ENCODE results near the gene ZNF335. TPM values are rescaled to one million over a fixed set of nuclear protein-coding genes. Genes with fewer than 3 reads are reported as not detected.

The ZNF335 gene, protein sequence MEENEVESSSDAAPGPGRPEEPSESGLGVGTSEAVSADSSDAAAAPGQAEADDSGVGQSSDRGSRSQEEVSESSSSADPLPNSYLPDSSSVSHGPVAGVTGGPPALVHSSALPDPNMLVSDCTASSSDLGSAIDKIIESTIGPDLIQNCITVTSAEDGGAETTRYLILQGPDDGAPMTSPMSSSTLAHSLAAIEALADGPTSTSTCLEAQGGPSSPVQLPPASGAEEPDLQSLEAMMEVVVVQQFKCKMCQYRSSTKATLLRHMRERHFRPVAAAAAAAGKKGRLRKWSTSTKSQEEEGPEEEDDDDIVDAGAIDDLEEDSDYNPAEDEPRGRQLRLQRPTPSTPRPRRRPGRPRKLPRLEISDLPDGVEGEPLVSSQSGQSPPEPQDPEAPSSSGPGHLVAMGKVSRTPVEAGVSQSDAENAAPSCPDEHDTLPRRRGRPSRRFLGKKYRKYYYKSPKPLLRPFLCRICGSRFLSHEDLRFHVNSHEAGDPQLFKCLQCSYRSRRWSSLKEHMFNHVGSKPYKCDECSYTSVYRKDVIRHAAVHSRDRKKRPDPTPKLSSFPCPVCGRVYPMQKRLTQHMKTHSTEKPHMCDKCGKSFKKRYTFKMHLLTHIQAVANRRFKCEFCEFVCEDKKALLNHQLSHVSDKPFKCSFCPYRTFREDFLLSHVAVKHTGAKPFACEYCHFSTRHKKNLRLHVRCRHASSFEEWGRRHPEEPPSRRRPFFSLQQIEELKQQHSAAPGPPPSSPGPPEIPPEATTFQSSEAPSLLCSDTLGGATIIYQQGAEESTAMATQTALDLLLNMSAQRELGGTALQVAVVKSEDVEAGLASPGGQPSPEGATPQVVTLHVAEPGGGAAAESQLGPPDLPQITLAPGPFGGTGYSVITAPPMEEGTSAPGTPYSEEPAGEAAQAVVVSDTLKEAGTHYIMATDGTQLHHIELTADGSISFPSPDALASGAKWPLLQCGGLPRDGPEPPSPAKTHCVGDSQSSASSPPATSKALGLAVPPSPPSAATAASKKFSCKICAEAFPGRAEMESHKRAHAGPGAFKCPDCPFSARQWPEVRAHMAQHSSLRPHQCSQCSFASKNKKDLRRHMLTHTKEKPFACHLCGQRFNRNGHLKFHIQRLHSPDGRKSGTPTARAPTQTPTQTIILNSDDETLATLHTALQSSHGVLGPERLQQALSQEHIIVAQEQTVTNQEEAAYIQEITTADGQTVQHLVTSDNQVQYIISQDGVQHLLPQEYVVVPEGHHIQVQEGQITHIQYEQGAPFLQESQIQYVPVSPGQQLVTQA (N-terminal part only)
- total RNA-seq: 10 to 100 TPM; 39.9 to 95.2 (median 53.8) TPM
- polyA plus RNA-seq: 10 to 100 TPM in 1 of 2 donors, 1 to 10 TPM in 1; 7.1 to 14.6 TPM
- total RNA-seq: 266 reads per million, percentile 95 among the genes with 10 or more reads in this experiment

DNA sequence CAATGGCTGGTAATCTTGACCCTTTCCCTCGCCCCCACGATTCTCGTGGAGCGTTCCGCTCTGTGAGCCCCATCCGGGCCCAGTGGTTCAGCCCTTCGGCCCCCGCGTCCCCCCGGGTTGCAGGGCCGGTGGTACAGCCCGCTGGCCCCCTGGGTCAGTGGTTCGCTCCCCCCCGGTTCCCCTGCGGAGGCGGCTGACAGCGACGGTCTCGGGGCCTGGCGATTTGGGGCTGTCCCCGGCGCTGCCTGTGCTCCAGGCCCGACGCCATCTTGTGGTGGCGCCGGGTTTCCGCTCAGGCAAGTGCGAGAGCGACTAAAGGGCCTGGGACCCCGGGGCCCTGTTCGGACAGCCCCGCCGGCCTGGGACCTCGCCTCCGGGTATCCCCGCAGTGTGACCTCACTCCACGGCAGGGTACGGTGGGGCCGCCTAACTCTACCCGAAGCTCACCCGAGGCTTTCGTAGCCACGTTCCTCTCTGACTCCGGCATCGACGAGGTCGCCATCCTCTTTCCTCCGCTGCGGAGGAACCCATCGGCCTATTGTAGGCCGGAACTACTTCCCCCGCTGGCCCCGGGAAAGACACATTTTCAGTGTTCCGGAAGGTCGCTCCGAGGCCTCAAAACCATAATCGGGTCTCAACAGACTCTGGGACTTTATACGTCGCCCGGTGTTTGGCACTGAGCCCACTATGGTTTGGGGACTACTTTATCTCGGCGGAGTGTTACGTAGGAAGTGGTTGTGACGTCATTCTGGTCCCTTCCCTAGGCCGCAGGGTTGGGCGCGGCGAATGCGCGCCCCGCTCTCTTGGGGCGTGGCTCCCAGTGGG is at the start of gene ZNF335:
Gene ZNF335 (minus strand): TSS at position 529 of the 825 bp plus-strand sequence. CDS start 793 bp downstream, outside the sequence.
- ChIA-PET CTCF (interaction anchor here (0.6 to 6.9 kb wide), 7 partner anchors 14 to 173 kb away, joined by 3 to 54 read pairs (median 4); partner anchors contain the start of gene PCIF1), POLR2A (interaction anchor here (0.7 to 9.4 kb wide), 16 partner anchors 14 to 178 kb away, joined by 3 to 174 read pairs (median 6); partner anchors contain the start of genes ACOT8, CTSA, NEURL2 and PCIF1)
- no peaks in the 10 kb centered on the region for H3K9me3 ChIP-seq (ENCODE audit: control insufficient read depth in 2 of 3, low read length in 3 of 3)
- H3K27ac ChIP-seq (ENCODE audit: low read depth, low read length): peak within 1 kb of the TSS; percentile 98
- peaks cover 0 to 14% (median 0%) of the 10 kb centered on the region in 5 donors for H3K27me3 Mint-ChIP-seq
- H3K4me3 ChIP-seq (ENCODE audit: low read length): peak within 1 kb of the TSS; percentile 74
- peaks cover 24 to 26% of the 10 kb centered on the region in 2 donors for H3K4me1 ChIP-seq (ENCODE audit: control insufficient read depth in 2 of 2, insufficient read depth in 2 of 2, low read length in 2 of 2)
- H3K36me3 Mint-ChIP-seq: peaks cover 0 to 10% (median 6%) of the 10 kb centered on the region in 5 donors
- H3K4me3 Mint-ChIP-seq: peak within 1 kb of the TSS; percentile 80 to 100 (median 92)
- ATAC-seq: peak; percentile 89
- H3K27ac Mint-ChIP-seq: peak within 1 kb of the TSS; percentile 99 to 100 (median 100)
- peak; percentile 89 to 99 (median 96) for DNase-seq
- intact Hi-C loops (cut with micrococcal nuclease): loop anchor here (1.0 to 5.0 kb wide), 20 partner anchors 15 to 1087 kb away; partner anchors contain the start of genes ACOT8 (in 2 of the 2), CTSA (in 2 of the 2), DNTTIP1 (in 2 of the 2) and ELMO2 (in 2 of the 2)
- no peaks in the 10 kb centered on the region for H3K27me3 ChIP-seq (ENCODE audit: control insufficient read depth in 2 of 2, insufficient read depth in 2 of 2, low read length in 2 of 2)
- peaks cover 13 to 34% (median 20%) of the 10 kb centered on the region in 3 experiments for H3K36me3 ChIP-seq (ENCODE audit: control insufficient read depth in 2 of 3, insufficient read depth in 3 of 3, low read length in 3 of 3)
- peaks cover 0 to 6% (median 0%) of the 10 kb centered on the region in 11 donors for H3K9me3 Mint-ChIP-seq
- peaks cover 17 to 27% (median 24%) of the 10 kb centered on the region in 7 donors for H3K4me1 Mint-ChIP-seq

DNA sequence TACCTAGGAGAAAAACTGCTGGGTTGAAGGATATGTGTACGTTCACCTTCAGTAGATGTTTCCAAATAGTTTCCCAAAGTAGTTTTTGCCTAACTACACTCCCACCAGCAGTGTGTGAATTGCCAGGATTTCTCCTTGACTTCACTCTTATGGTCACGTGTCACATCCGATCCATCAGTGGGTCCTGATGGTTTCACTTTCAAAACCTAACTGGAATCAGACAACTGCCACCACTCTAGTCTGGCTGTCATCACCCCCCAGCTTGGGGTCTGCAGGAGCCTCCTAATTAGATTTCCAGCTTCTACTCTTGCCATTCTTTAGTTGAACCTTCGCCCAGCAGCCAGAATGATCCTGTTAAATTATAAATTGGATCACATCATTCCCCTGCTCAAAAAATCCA is 48.6 kb upstream of the ZNF335 start:
- Mint-ChIP-seq H3K9me3 (no peaks in the 10 kb centered on the region), H3K36me3 (peaks cover 0 to 3% (median 0%) of the 10 kb centered on the region in 5 donors), H3K4me1 (peaks cover 12 to 25% (median 17%) of the 10 kb centered on the region in 7 donors), H3K27me3 (peaks cover 40 to 60% (median 42%) of the 10 kb centered on the region in 5 donors), H3K27ac (no peak overlapping the region), H3K4me3 (peak overlapping the region in 8 of 10 donors; percentile 19 to 79 (median 65))
- ChIA-PET POLR2A (interaction anchor here (0.6 kb wide), 1 partner anchor 421 kb away, joined by 3 read pairs; no protein-coding TSS in a partner anchor), CTCF (interaction anchor here (1.0 kb wide), 1 partner anchor 418 kb away, joined by 3 read pairs; no protein-coding TSS in a partner anchor)
- ATAC-seq (no peak), DNase-seq (no peak)
- Histone ChIP-seq H3K4me3 (ENCODE audit: low read length) (no peak overlapping the region), H3K4me1 (ENCODE audit: control insufficient read depth in 2 of 2, insufficient read depth in 2 of 2, low read length in 2 of 2) (peaks cover 0 to 6% of the 10 kb centered on the region in 2 donors), H3K9me3 (ENCODE audit: control insufficient read depth in 2 of 3, low read length in 3 of 3) (no peaks in the 10 kb centered on the region), H3K27me3 (ENCODE audit: control insufficient read depth in 2 of 2, insufficient read depth in 2 of 2, low read length in 2 of 2) (peaks cover 4 to 8% of the 10 kb centered on the region in 2 donors), H3K36me3 (ENCODE audit: control insufficient read depth in 2 of 3, insufficient read depth in 3 of 3, low read length in 3 of 3) (no peaks in the 10 kb centered on the region), H3K27ac (ENCODE audit: low read depth, low read length) (no peak overlapping the region)
- intact Hi-C loops (cut with micrococcal nuclease): loop anchor here in 1 of 2 donors (5.0 kb wide), 1 partner anchor 327 kb away; no protein-coding TSS in a partner anchor

DNA sequence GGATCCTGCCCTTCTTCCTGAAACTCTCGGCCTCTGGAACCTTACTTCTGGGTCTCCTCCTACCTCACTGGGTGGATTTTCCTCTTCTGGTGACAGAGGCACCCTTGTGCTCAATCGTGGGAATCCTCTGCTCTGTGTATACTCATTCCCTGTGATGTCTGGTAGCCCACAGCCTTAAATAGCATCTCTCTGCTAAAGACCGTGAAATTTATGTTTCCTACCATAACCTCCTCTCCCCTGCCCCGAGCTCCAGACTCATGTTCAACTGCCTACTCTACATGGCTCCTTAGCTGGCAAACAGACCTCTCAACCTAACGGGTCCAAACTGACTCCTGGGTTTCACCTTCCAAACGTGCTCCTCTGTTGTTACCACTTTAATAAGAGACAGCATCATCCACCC is 46.6 kb upstream of the ZNF335 start:
- no peak overlapping the region for H3K27ac Mint-ChIP-seq
- DNase-seq: no peak
- intact Hi-C loops (cut with micrococcal nuclease): loop anchor here in 1 of 2 donors (10.0 kb wide), 1 partner anchor 666 kb away; the partner anchor contains the start of gene TP53RK
- Histone ChIP-seq H3K27ac (ENCODE audit: low read depth, low read length) (no peak overlapping the region), H3K4me3 (ENCODE audit: low read length) (no peak overlapping the region), H3K27me3 (ENCODE audit: control insufficient read depth in 2 of 2, insufficient read depth in 2 of 2, low read length in 2 of 2) (peaks cover 4 to 8% of the 10 kb centered on the region in 2 donors), H3K4me1 (ENCODE audit: control insufficient read depth in 2 of 2, insufficient read depth in 2 of 2, low read length in 2 of 2) (peaks cover 5 to 11% of the 10 kb centered on the region in 2 donors), H3K9me3 (ENCODE audit: control insufficient read depth in 2 of 3, low read length in 3 of 3) (no peaks in the 10 kb centered on the region), H3K36me3 (ENCODE audit: control insufficient read depth in 2 of 3, insufficient read depth in 3 of 3, low read length in 3 of 3) (no peaks in the 10 kb centered on the region)
- CTCF ChIA-PET: interaction anchor here (0.9 to 1.6 kb wide), 4 partner anchors 32 to 419 kb away, joined by 3 to 6 read pairs (median 4); no protein-coding TSS in a partner anchor
- H3K27me3 Mint-ChIP-seq: peaks cover 26 to 54% (median 35%) of the 10 kb centered on the region in 5 donors
- ATAC-seq: no peak
- POLR2A ChIA-PET: no interaction called here
- no peak overlapping the region for H3K4me3 Mint-ChIP-seq
- H3K9me3 Mint-ChIP-seq: no peaks in the 10 kb centered on the region
- peaks cover 19 to 39% (median 27%) of the 10 kb centered on the region in 7 donors for H3K4me1 Mint-ChIP-seq
- peaks cover 0 to 3% (median 0%) of the 10 kb centered on the region in 5 donors for H3K36me3 Mint-ChIP-seq

DNA sequence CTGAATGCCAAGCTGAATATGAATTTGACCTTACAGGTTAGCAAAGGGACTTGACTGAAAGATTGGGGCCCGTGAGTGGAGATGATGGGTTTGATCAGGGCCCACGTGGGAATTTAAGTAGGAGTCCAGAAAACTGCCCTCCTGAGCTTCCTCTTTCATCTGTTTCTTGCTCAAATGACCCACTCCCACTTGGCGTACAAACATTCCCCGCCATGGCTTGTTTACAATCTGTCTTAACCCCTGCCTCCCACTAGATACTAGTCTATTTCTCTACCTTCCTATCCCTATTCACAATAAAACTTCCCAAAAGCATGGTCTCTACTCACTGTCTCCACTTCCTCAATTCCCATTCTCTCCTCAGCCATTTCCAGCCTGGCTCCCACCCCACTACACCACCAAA is 46.1 kb upstream of the ZNF335 start:
- Mint-ChIP-seq H3K27me3 (peaks cover 22 to 51% (median 30%) of the 10 kb centered on the region in 5 donors), H3K36me3 (peaks cover 0 to 3% (median 0%) of the 10 kb centered on the region in 5 donors), H3K4me3 (no peak overlapping the region), H3K27ac (no peak overlapping the region), H3K4me1 (peaks cover 14 to 36% (median 24%) of the 10 kb centered on the region in 7 donors), H3K9me3 (no peaks in the 10 kb centered on the region)
- Histone ChIP-seq H3K27ac (ENCODE audit: low read depth, low read length) (no peak overlapping the region), H3K27me3 (ENCODE audit: control insufficient read depth in 2 of 2, insufficient read depth in 2 of 2, low read length in 2 of 2) (peaks cover 4 to 5% of the 10 kb centered on the region in 2 donors), H3K4me1 (ENCODE audit: control insufficient read depth in 2 of 2, insufficient read depth in 2 of 2, low read length in 2 of 2) (peaks cover 10 to 16% of the 10 kb centered on the region in 2 donors), H3K36me3 (ENCODE audit: control insufficient read depth in 2 of 3, insufficient read depth in 3 of 3, low read length in 3 of 3) (no peaks in the 10 kb centered on the region), H3K9me3 (ENCODE audit: control insufficient read depth in 2 of 3, low read length in 3 of 3) (no peaks in the 10 kb centered on the region), H3K4me3 (ENCODE audit: low read length) (no peak overlapping the region)
- no peak for ATAC-seq
- ChIA-PET CTCF (interaction anchor here (0.6 to 1.6 kb wide), 5 partner anchors 31 to 420 kb away, joined by 3 to 6 read pairs (median 3); no protein-coding TSS in a partner anchor), POLR2A (no interaction called here)
- DNase-seq: no peak
- intact Hi-C loops (cut with micrococcal nuclease): loop anchor here in 1 of 2 donors (10.0 kb wide), 1 partner anchor 667 kb away; the partner anchor contains the start of gene TP53RK

DNA sequence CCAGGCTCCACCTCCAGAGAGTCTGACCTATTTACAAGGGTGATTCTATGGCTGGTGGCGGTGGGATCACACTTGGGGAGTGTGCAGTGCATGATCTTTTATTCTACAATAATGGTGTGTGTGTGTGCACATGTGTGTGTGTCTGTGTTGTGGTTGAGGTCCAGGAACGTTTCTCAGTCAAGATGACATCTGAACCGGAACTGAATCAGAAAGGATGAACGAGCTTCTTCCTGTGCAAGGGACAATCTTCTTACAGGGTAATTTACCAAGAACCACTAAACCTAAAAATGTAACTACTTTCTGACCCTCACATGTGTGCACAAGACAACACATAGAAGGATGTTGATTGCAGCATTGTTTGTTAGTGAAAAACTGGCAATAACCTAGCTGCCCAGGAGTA is 45.3 kb upstream of the ZNF335 start:
- H3K36me3 Mint-ChIP-seq: peaks cover 0 to 3% (median 0%) of the 10 kb centered on the region in 5 donors
- ChIA-PET CTCF (interaction anchor here (0.6 to 1.6 kb wide), 3 partner anchors 100 to 1374 kb away, joined by 3 to 4 read pairs (median 3); no protein-coding TSS in a partner anchor), POLR2A (no interaction called here)
- DNase-seq (no peak), ATAC-seq (no peak)
- Histone ChIP-seq H3K27ac (ENCODE audit: low read depth, low read length) (no peak overlapping the region), H3K9me3 (ENCODE audit: control insufficient read depth in 2 of 3, low read length in 3 of 3) (no peaks in the 10 kb centered on the region), H3K36me3 (ENCODE audit: control insufficient read depth in 2 of 3, insufficient read depth in 3 of 3, low read length in 3 of 3) (no peaks in the 10 kb centered on the region), H3K4me1 (ENCODE audit: control insufficient read depth in 2 of 2, insufficient read depth in 2 of 2, low read length in 2 of 2) (peaks cover 11 to 19% of the 10 kb centered on the region in 2 donors), H3K27me3 (ENCODE audit: control insufficient read depth in 2 of 2, insufficient read depth in 2 of 2, low read length in 2 of 2) (peaks cover 2 to 4% of the 10 kb centered on the region in 2 donors), H3K4me3 (ENCODE audit: low read length) (no peak overlapping the region)
- peaks cover 29 to 53% (median 36%) of the 10 kb centered on the region in 5 donors for H3K27me3 Mint-ChIP-seq
- no peak overlapping the region for H3K4me3 Mint-ChIP-seq
- H3K4me1 Mint-ChIP-seq: peaks cover 17 to 36% (median 29%) of the 10 kb centered on the region in 7 donors
- intact Hi-C loops (cut with micrococcal nuclease): loop anchor here in 1 of 2 donors (10.0 kb wide), 1 partner anchor 668 kb away; the partner anchor contains the start of gene TP53RK
- no peak overlapping the region for H3K27ac Mint-ChIP-seq
- H3K9me3 Mint-ChIP-seq: peaks cover 0 to 2% (median 0%) of the 10 kb centered on the region in 11 donors
